Measurements from ENCODE around the gene RFT1.

The RFT1 gene

DNA sequence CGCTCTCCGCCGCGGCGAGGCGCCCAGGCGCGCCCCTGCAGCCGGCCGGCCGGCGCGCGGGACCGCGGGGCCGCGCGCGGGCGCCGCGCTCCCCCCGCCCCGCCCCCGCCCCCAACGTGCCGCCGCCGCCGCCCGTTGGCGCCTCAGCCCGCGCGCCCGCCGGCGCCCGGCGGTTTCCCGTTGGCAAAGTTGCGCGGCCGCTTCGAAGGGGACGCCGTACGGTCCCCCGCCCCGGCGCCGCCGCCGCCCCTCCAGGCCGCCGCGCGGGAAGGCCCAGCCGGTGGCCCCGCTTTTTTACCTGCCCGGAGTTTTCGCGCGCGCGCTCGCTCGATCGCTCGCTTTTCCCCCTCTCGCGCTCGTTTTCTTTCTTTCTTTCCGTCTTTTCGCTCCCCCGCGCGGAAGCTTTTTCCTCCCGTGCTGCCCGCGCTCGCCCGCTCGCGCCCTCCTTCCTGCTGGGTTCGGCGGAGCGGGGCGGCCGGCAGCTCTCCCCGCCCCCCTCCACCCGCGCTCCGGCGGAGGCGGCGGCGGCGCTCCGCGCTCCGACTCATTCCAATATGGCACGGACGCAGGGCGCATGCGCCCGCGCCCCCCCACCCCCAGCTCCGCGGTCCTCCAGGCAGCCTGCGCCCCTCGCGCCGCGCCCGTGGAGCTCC lies 84.6 kb downstream of the RFT1 start, which contains the start of gene SFMBT1:
SFMBT1 (minus strand) TSS at position 556 of the 653 bp plus-strand sequence. CDS start 76,945 bp downstream, outside the sequence.
- peak within 1 kb of the TSS; percentile 49 for H2BK120ac ChIP-seq (ENCODE audit: low read depth, low read length)
- H3K23ac ChIP-seq (ENCODE audit: low read length in 2 of 2) = peak within 1 kb of the TSS in 1 of 2 experiments; percentile 83
- peaks cover 15% of the 10 kb centered on the region for H3K4me1 ChIP-seq (ENCODE audit: control insufficient read depth, insufficient read depth, low read depth, low read length)
- no peaks in the 10 kb centered on the region for H3K36me3 ChIP-seq (ENCODE audit: control insufficient read depth in 1 of 2, insufficient read depth in 2 of 2, low read depth in 1 of 2, low read length in 2 of 2)
- no peak within 1 kb of the TSS for H3K4ac ChIP-seq (ENCODE audit: low read depth in 1 of 2, low read length in 2 of 2)
- peak within 1 kb of the TSS; percentile 90 for H3K4me2 ChIP-seq (ENCODE audit: low read length, poor library complexity, severe bottlenecking)
- H4K91ac ChIP-seq (ENCODE audit: low read length) = peak within 1 kb of the TSS; percentile 58
- WGBS = under 1% methylated on average over 86 of the region's 117 CpGs
- H3K18ac ChIP-seq (ENCODE audit: low read depth in 1 of 2, low read length in 2 of 2) = peak within 1 kb of the TSS; percentile 70 to 84
- H3K14ac ChIP-seq (ENCODE audit: low read length in 2 of 2) = peak within 1 kb of the TSS in 1 of 2 experiments; percentile 75
- peak within 1 kb of the TSS; percentile 95 for H2AFZ ChIP-seq (ENCODE audit: low read depth, low read length)
- peaks cover 6 to 12% of the 10 kb centered on the region in 2 experiments for H3K27me3 ChIP-seq (ENCODE audit: control insufficient read depth in 1 of 2, insufficient read depth in 1 of 2, low read length in 2 of 2)
- H2BK12ac ChIP-seq (ENCODE audit: low read length in 2 of 2) = peak within 1 kb of the TSS in 1 of 2 experiments; percentile 1
- no peaks in the 10 kb centered on the region for H3K9me3 ChIP-seq (ENCODE audit: control insufficient read depth, low read length)
- H3K79me1 ChIP-seq (replicated peaks; ENCODE audit: low read length, poor library complexity, severe bottlenecking) = peaks cover 2% of the 10 kb centered on the region
- H4K8ac ChIP-seq (ENCODE audit: low read length) = peak within 1 kb of the TSS; percentile 77
- H2AK5ac ChIP-seq (ENCODE audit: low read length, severe bottlenecking) = no peak within 1 kb of the TSS
- peak within 1 kb of the TSS; percentile 83 for H2BK15ac ChIP-seq (ENCODE audit: low read depth, poor library complexity, severe bottlenecking)
- H3K4me3 ChIP-seq (ENCODE audit: insufficient read depth in 1 of 2, low read depth in 1 of 2, low read length in 2 of 2) = peak within 1 kb of the TSS; percentile 86 to 87
- H3K27ac ChIP-seq (ENCODE audit: low read length, poor library complexity, severe bottlenecking) = no peak within 1 kb of the TSS
- H3K9ac ChIP-seq (ENCODE audit: low read length) = peak within 1 kb of the TSS; percentile 78
- H2BK5ac ChIP-seq (ENCODE audit: low read depth, low read length, poor library complexity, severe bottlenecking) = no peak within 1 kb of the TSS
- peak; percentile 62 for DNase-seq

DNA sequence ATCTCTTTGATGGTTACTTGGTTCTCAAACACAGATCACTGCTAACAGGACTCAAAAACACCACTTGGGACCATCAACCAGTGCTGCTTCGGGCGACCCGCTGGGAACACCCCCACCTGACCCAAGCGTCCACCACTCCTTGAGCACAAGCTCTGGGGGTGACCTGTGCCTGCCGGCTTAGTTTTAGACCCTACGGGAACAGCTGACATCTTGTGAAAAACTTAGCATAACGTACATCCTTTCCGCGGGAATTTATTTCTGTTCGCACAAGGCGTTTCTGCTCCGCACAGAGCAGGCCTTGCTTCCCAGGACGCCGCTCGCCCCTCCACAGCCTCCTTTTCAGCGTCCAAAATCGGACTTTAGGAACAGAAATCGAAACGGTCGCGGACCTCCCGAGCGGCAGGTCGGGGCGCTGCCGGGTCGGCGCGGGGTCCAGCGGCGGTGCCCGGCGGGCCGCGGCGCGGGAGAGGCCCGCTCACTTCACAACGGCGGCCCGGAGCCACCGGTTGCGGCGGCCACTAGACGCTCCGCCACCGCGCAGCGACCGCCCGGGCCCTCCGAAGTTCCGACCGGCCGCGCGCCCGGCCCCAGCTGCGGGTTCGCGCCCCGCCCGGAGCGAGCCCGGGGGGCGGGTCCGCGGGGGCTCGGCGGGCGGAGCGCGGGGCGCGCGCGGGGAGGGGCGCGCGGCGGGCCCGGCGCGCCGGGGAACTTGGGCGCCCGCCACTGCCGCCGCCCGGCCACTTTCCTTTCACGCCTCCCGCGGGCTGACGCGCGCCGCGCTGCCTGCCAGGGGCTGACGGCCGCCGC lies 85.3 kb downstream of the RFT1 start:
- Histone ChIP-seq H3K27ac (ENCODE audit: low read length, poor library complexity, severe bottlenecking) (no peak overlapping the region), H4K8ac (ENCODE audit: low read length) (peak overlapping the region; percentile 64), H2BK12ac (ENCODE audit: low read length in 2 of 2) (no peak overlapping the region), H3K36me3 (ENCODE audit: control insufficient read depth in 1 of 2, insufficient read depth in 2 of 2, low read depth in 1 of 2, low read length in 2 of 2) (no peaks in the 10 kb centered on the region), H3K9ac (ENCODE audit: low read length) (peak overlapping the region; percentile 78), H3K79me1 (replicated peaks; ENCODE audit: low read length, poor library complexity, severe bottlenecking) (peaks cover 2% of the 10 kb centered on the region), H3K9me3 (ENCODE audit: control insufficient read depth, low read length) (no peaks in the 10 kb centered on the region), H3K4me2 (ENCODE audit: low read length, poor library complexity, severe bottlenecking) (peak overlapping the region; percentile 80), H2BK5ac (ENCODE audit: low read depth, low read length, poor library complexity, severe bottlenecking) (no peak overlapping the region), H4K91ac (ENCODE audit: low read length) (no peak overlapping the region), H3K4me3 (ENCODE audit: insufficient read depth in 1 of 2, low read depth in 1 of 2, low read length in 2 of 2) (peak overlapping the region; percentile 86 to 87), H3K18ac (ENCODE audit: low read depth in 1 of 2, low read length in 2 of 2) (peak overlapping the region; percentile 70 to 84), H3K14ac (ENCODE audit: low read length in 2 of 2) (peak overlapping the region in 1 of 2 experiments; percentile 75), H3K4ac (ENCODE audit: low read depth in 1 of 2, low read length in 2 of 2) (no peak overlapping the region), H3K4me1 (ENCODE audit: control insufficient read depth, insufficient read depth, low read depth, low read length) (peaks cover 15% of the 10 kb centered on the region), H3K23ac (ENCODE audit: low read length in 2 of 2) (no peak overlapping the region), H2BK120ac (ENCODE audit: low read depth, low read length) (peak overlapping the region; percentile 49), H2AK5ac (ENCODE audit: low read length, severe bottlenecking) (no peak overlapping the region), H2BK15ac (ENCODE audit: low read depth, poor library complexity, severe bottlenecking) (no peak overlapping the region), H3K27me3 (ENCODE audit: control insufficient read depth in 1 of 2, insufficient read depth in 1 of 2, low read length in 2 of 2) (peaks cover 6 to 12% of the 10 kb centered on the region in 2 experiments), H2AFZ (ENCODE audit: low read depth, low read length) (peak overlapping the region; percentile 95)
- WGBS = under 1% methylated on average over 27 of the region's 101 CpGs
- peak; percentile 54 for DNase-seq

- peak overlapping the region; percentile 78 for H3K9ac ChIP-seq (ENCODE audit: low read length)
- peaks cover 15% of the 10 kb centered on the region for H3K4me1 ChIP-seq (ENCODE audit: control insufficient read depth, insufficient read depth, low read depth, low read length)
- H2BK12ac ChIP-seq (ENCODE audit: low read length in 2 of 2) = no peak overlapping the region
- H3K4me2 ChIP-seq (ENCODE audit: low read length, poor library complexity, severe bottlenecking) = peak overlapping the region; percentile 80
- peak overlapping the region in 1 of 2 experiments; percentile 86 for H3K4me3 ChIP-seq (ENCODE audit: insufficient read depth in 1 of 2, low read depth in 1 of 2, low read length in 2 of 2)
- H3K4ac ChIP-seq (ENCODE audit: low read depth in 1 of 2, low read length in 2 of 2) = no peak overlapping the region
- no peak overlapping the region for H2BK120ac ChIP-seq (ENCODE audit: low read depth, low read length)
- 78% methylated on average over 11 of the region's 11 CpGs for WGBS
- H3K14ac ChIP-seq (ENCODE audit: low read length in 2 of 2) = no peak overlapping the region
- no peak overlapping the region for H3K23ac ChIP-seq (ENCODE audit: low read length in 2 of 2)
- no peak overlapping the region for H2AFZ ChIP-seq (ENCODE audit: low read depth, low read length)
- peaks cover 6 to 12% of the 10 kb centered on the region in 2 experiments for H3K27me3 ChIP-seq (ENCODE audit: control insufficient read depth in 1 of 2, insufficient read depth in 1 of 2, low read length in 2 of 2)
- no peak overlapping the region for H2BK5ac ChIP-seq (ENCODE audit: low read depth, low read length, poor library complexity, severe bottlenecking)
- no peak overlapping the region for H4K8ac ChIP-seq (ENCODE audit: low read length)
- H3K18ac ChIP-seq (ENCODE audit: low read depth in 1 of 2, low read length in 2 of 2) = no peak overlapping the region
- H4K91ac ChIP-seq (ENCODE audit: low read length) = no peak overlapping the region
- no peaks in the 10 kb centered on the region for H3K9me3 ChIP-seq (ENCODE audit: control insufficient read depth, low read length)
- H3K27ac ChIP-seq (ENCODE audit: low read length, poor library complexity, severe bottlenecking) = no peak overlapping the region
- no peak for DNase-seq
- H3K36me3 ChIP-seq (ENCODE audit: control insufficient read depth in 1 of 2, insufficient read depth in 2 of 2, low read depth in 1 of 2, low read length in 2 of 2) = no peaks in the 10 kb centered on the region
- peaks cover 4% of the 10 kb centered on the region for H3K79me1 ChIP-seq (replicated peaks; ENCODE audit: low read length, poor library complexity, severe bottlenecking)
- H2BK15ac ChIP-seq (ENCODE audit: low read depth, poor library complexity, severe bottlenecking) = no peak overlapping the region
- no peak overlapping the region for H2AK5ac ChIP-seq (ENCODE audit: low read length, severe bottlenecking)
Observed at GRCh38 chr3:53044371-53044710, 85.9 kb downstream of the RFT1 start.

GRCh38 chr3:53043738-53044137 lies 86.5 kb downstream of the RFT1 start:
- Histone ChIP-seq H3K79me1 (replicated peaks; ENCODE audit: low read length, poor library complexity, severe bottlenecking) (peaks cover 8% of the 10 kb centered on the region), H3K36me3 (ENCODE audit: control insufficient read depth in 1 of 2, insufficient read depth in 2 of 2, low read depth in 1 of 2, low read length in 2 of 2) (no peaks in the 10 kb centered on the region), H2AFZ (ENCODE audit: low read depth, low read length) (no peak overlapping the region), H2BK15ac (ENCODE audit: low read depth, poor library complexity, severe bottlenecking) (no peak overlapping the region), H3K4ac (ENCODE audit: low read depth in 1 of 2, low read length in 2 of 2) (no peak overlapping the region), H3K4me3 (ENCODE audit: insufficient read depth in 1 of 2, low read depth in 1 of 2, low read length in 2 of 2) (peak overlapping the region in 1 of 2 experiments; percentile 86), H4K91ac (ENCODE audit: low read length) (no peak overlapping the region), H2BK12ac (ENCODE audit: low read length in 2 of 2) (no peak overlapping the region), H3K18ac (ENCODE audit: low read depth in 1 of 2, low read length in 2 of 2) (no peak overlapping the region), H4K8ac (ENCODE audit: low read length) (no peak overlapping the region), H2AK5ac (ENCODE audit: low read length, severe bottlenecking) (no peak overlapping the region), H3K4me2 (ENCODE audit: low read length, poor library complexity, severe bottlenecking) (no peak overlapping the region), H3K27me3 (ENCODE audit: control insufficient read depth in 1 of 2, insufficient read depth in 1 of 2, low read length in 2 of 2) (peaks cover 6 to 12% of the 10 kb centered on the region in 2 experiments), H3K4me1 (ENCODE audit: control insufficient read depth, insufficient read depth, low read depth, low read length) (peaks cover 15% of the 10 kb centered on the region), H3K27ac (ENCODE audit: low read length, poor library complexity, severe bottlenecking) (no peak overlapping the region), H3K9ac (ENCODE audit: low read length) (no peak overlapping the region), H2BK120ac (ENCODE audit: low read depth, low read length) (no peak overlapping the region), H3K14ac (ENCODE audit: low read length in 2 of 2) (no peak overlapping the region), H3K9me3 (ENCODE audit: control insufficient read depth, low read length) (no peaks in the 10 kb centered on the region), H2BK5ac (ENCODE audit: low read depth, low read length, poor library complexity, severe bottlenecking) (no peak overlapping the region), H3K23ac (ENCODE audit: low read length in 2 of 2) (no peak overlapping the region)
- WGBS = 92% methylated on average over 2 of the region's 2 CpGs
- no peak for DNase-seq

Measured in mesenchymal stem cell (in vitro differentiated cells and primary cell).